Nephron (organoid): Measurements from ENCODE around the gene PRKAG2.

ENCODE experiments used
- H3K27ac Mint-ChIP-seq, 3 experiments: 2 replicates each; pipeline ENCODE4 v1.8.0; 2020; ENCODE audit warnings: mixed read lengths in 3 of 3, mild to moderate bottlenecking in 2 of 3, moderate library complexity in 1 of 3
- H3K27me3 Mint-ChIP-seq: 2 replicates; pipeline ENCODE4 v1.8.0; 2021; ENCODE audit warnings: low read depth, mild to moderate bottlenecking, moderate library complexity, mixed read lengths
- H3K36me3 Mint-ChIP-seq: 2 replicates; pipeline ENCODE4 v1.8.0; 2020; ENCODE audit warnings: low read depth, mixed read lengths
- H3K4me1 Mint-ChIP-seq: 2 replicates; pipeline ENCODE4 v1.8.0; 2020; ENCODE audit warnings: mixed read lengths
- H3K4me3 Mint-ChIP-seq, 3 experiments: 2 replicates each; pipeline ENCODE4 v1.8.0; 2020; ENCODE audit warnings: mild to moderate bottlenecking in 3 of 3, mixed read lengths in 3 of 3, moderate library complexity in 2 of 3
- H3K9me3 Mint-ChIP-seq: 2 replicates; pipeline ENCODE4 v1.8.0; 2020; ENCODE audit warnings: mixed read lengths
- TF ChIP-seq, protein P1 (sequence below), 3 experiments: fragments of 200-600 bp; sonication (generic); IDR thresholded peaks; one replicate each; pipeline ENCODE4 v1.5.0; 2021; ENCODE audit warnings: antibody characterized with exemption in 3 of 3; ENCODE audit not compliant: unreplicated experiment in 3 of 3

The PRKAG2 gene

DNA sequence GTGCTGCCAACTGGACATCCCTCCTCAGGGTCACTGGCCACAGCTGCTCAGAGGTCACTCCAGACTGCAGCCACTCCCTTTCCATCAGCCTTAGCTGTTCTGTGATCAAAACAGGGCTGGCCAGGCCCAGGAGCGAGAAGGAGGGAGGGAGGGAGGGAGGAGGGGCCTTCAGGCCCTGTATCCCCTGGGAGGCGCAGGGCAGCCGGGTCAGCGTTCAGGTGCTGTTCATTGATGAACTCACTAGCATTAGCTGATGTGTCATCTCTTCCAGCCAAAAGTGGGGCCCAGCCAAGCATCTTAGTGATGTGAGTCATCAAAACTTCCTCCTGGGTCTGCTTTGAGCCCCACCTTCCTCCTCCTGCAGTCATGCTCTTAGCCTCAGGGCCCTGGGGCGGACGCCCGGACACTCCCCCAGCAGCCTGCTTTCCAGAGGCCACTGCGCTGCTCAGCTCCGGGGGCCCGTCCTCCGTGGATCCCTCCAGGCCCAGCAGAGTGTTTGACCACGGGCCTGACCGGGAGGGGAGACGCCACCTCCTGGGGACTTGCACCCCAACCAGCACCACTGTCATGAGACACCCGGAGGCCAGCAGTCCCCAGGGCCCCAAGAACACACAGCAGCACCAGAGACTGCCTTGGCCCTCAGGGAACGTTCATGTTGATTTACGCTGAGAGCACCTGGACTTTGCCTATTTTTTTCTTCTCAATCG is 149.2 kb downstream of the PRKAG2 start:
- TF ChIP-seq, protein P1, sequence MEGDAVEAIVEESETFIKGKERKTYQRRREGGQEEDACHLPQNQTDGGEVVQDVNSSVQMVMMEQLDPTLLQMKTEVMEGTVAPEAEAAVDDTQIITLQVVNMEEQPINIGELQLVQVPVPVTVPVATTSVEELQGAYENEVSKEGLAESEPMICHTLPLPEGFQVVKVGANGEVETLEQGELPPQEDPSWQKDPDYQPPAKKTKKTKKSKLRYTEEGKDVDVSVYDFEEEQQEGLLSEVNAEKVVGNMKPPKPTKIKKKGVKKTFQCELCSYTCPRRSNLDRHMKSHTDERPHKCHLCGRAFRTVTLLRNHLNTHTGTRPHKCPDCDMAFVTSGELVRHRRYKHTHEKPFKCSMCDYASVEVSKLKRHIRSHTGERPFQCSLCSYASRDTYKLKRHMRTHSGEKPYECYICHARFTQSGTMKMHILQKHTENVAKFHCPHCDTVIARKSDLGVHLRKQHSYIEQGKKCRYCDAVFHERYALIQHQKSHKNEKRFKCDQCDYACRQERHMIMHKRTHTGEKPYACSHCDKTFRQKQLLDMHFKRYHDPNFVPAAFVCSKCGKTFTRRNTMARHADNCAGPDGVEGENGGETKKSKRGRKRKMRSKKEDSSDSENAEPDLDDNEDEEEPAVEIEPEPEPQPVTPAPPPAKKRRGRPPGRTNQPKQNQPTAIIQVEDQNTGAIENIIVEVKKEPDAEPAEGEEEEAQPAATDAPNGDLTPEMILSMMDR (IDR thresholded peaks at IDR 0.05; ENCODE audit: unreplicated experiment in 3 of 3) = no peak
- Mint-ChIP-seq H3K27me3 (peaks cover 32% of the 10 kb centered on the region), H3K4me1 (peaks cover 17% of the 10 kb centered on the region), H3K36me3 (no peaks in the 10 kb centered on the region), H3K4me3 (no peak overlapping the region), H3K27ac (no peak overlapping the region), H3K9me3 (no peaks in the 10 kb centered on the region)

DNA sequence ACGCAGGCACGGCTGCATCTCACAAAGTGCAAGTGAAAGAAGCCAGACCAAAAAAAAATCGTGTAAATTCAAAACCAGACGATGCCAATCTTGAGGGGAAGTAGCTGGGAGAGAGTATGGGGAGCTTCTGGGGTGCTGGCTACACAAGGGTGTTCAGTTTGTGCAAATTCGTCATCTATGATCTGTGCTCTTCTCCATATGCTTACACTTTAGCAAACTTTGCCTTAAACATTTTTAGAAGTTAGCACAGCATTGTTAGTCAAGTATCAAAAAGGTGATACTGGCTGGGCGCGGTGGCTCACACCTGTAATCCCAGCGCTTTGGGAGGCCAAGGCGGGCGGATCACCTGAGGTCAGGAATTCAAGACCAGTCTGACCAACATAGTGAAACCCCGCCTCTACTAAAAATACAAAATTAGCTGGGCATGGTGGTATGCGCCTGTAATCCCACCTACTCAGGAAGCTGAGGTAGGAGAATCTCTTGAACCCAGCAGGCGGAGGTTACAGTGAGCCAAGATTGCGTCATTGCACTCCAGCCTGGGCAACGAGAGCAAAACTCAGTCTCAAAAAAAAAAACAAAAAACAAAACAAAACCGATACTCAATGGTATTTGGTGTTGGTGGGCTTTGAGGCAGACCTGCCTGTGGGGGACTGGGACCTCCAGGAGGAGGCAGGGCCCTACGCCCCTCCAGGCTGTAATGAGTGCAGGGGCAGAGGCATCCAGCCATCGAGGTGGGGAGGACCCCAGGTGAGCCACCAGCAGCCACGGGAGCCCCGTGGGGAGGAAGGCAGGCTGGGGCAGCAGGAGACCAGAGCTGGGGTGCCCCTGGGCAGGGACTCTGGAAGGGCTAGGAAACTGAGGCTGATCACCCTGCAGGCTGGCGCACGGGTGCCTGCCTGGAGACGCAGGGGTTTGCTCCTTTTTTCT is 150.0 kb downstream of the PRKAG2 start:
- Mint-ChIP-seq H3K27me3 (peaks cover 34% of the 10 kb centered on the region), H3K27ac (no peak overlapping the region), H3K4me1 (peaks cover 17% of the 10 kb centered on the region), H3K36me3 (no peaks in the 10 kb centered on the region), H3K9me3 (no peaks in the 10 kb centered on the region), H3K4me3 (no peak overlapping the region)
- TF ChIP-seq, protein P1 (IDR thresholded peaks at IDR 0.05; ENCODE audit: unreplicated experiment in 3 of 3) = no peak

DNA sequence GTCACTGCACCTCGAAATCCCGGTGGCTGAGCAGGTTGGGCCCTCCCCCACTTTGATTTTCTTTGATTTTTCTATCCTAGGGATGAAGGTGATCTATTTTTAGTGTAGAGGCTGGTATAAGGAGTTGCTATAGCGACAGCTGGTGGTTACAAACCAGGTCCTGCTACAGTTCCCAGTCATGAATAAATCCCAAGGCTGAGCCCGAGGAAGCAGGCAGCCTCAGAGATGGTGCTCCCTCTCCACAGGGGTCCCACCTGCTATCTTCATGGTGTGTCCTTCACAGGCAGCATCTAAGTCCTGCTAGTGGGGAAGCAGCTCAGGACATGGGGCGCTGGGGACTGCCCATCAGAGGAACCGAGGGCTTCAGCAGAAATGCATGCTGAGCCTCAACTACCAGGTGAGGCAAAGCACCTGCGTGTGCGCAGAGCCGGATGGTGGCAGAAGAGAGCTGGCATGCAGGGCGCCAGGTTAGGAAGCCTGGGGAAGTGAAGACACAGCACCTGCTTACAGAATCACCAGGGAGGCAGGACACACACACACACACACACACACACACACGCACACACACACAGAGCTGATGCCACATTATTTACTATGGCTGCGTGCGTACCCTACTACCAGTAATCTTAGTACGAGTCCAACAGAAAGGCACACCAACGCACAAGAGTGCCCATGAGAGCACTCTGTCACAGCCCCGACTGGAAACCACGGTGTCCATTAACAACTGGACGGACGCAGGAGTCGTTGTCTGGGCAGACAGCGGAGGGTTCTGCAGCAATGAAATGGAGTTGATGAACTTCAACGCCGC is 150.9 kb downstream of the PRKAG2 start:
- H3K4me1 Mint-ChIP-seq = peaks cover 17% of the 10 kb centered on the region
- no peak overlapping the region for H3K4me3 Mint-ChIP-seq
- H3K36me3 Mint-ChIP-seq = no peaks in the 10 kb centered on the region
- H3K27ac Mint-ChIP-seq = no peak overlapping the region
- H3K27me3 Mint-ChIP-seq = peaks cover 29% of the 10 kb centered on the region
- TF ChIP-seq, protein P1 (IDR thresholded peaks at IDR 0.05; ENCODE audit: unreplicated experiment in 3 of 3) = no peak
- H3K9me3 Mint-ChIP-seq = no peaks in the 10 kb centered on the region

DNA sequence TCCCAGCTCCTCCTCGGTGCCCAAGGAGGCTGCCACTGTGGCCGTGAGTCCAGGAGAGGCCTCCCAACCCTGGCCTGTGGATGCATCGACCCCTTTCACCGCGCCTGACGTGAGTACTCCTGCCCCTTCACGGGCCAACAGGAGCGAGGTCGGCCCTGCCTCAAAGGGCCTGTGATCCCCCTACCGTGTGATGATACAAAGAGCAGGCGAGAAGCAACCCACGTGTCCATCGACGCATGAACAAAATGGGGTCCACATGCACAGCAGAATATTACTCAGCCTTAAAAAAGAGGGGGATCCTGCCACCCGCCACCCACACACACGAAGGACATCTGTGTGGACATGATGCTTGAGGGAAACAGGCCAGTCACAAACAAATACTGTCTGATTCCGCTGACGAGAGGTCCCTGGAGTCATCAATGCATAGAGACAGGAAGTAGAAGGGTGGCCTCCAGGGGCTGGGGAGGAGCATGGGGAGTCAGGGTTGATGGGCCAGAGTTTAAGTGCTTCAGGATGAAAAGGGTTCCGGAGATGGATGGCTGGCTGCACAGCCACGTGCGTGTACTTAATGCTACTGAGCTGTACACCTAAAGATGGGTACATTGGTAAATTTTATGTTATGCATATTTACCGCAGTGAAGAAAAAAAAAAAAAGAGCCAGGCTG is 151.9 kb downstream of the PRKAG2 start:
- no peak overlapping the region for H3K27ac Mint-ChIP-seq
- no peaks in the 10 kb centered on the region for H3K9me3 Mint-ChIP-seq
- TF ChIP-seq, protein P1 (IDR thresholded peaks at IDR 0.05; ENCODE audit: unreplicated experiment in 3 of 3) = no peak
- H3K4me1 Mint-ChIP-seq = peaks cover 20% of the 10 kb centered on the region
- H3K36me3 Mint-ChIP-seq = no peaks in the 10 kb centered on the region
- H3K27me3 Mint-ChIP-seq = peaks cover 32% of the 10 kb centered on the region
- H3K4me3 Mint-ChIP-seq = no peak overlapping the region

DNA sequence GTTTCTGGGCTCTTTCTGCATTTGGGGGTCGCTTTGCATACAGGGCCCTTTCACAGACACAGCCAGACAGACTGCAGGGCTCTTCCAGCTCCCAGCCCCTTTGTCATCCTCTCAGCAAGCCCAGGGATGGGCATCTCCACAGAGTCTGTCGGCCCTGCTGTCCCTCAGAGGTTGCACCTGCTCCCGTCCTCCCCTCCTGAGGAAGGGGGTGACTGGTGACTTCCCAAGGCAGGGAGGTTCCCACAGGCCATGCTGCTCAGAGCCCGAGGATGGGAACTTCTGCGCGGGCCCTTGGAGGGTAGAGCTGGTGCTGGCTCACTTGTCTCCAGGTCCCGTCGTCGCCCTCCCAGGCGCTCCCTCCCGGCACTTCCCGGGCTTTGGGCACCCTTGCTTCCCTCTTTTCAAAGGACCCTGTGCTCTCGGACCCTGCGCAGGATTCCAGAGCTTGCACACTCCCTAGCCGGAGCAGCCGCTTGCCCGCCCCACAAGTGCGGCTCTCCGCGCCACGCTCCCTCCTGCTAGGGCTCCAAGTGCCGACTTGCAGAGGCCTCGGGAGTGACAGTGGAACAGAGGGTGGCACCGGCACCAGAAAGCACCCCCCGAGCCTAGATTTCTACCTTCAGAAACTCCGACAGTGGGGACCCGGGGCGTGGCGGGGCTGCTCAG is 152.5 kb downstream of the PRKAG2 start:
- H3K27me3 Mint-ChIP-seq = peaks cover 29% of the 10 kb centered on the region
- H3K4me1 Mint-ChIP-seq = peaks cover 26% of the 10 kb centered on the region
- H3K27ac Mint-ChIP-seq = no peak overlapping the region
- no peaks in the 10 kb centered on the region for H3K36me3 Mint-ChIP-seq
- no peak overlapping the region for H3K4me3 Mint-ChIP-seq
- TF ChIP-seq, protein P1 (IDR thresholded peaks at IDR 0.05; ENCODE audit: unreplicated experiment in 3 of 3) = no peak
- no peaks in the 10 kb centered on the region for H3K9me3 Mint-ChIP-seq
